Measurements from ENCODE around the gene PARD6A. TPM values are rescaled to one million over a fixed set of nuclear protein-coding genes. Genes with fewer than 3 reads are reported as not detected.

Gene PARD6A
- total and polyA plus RNA-seq, 2 of the 13 experiments (the other 11 are each of a cell fraction or from before 2014, with no cell fraction given): 3.5 to 4.3 TPM

GRCh38 chr16:67649494-67649931, 11.2 kb upstream of the PARD6A start (continued):
- TF ChIP-seq NFAT5 (CRISPR knock-in tag; IDR thresholded peaks at IDR 0.05): 0 out of 2 replicates have a peak, but pooled peaks have one; percentile 20
- TF ChIP-seq ZNF800 (CRISPR knock-in tag; IDR thresholded peaks at IDR 0.05): peak; percentile 57; the same call in 1 of the 2 replicates
- no peak for TF ChIP-seq RORA (CRISPR knock-in tag; IDR thresholded peaks at IDR 0.05)
- TF ChIP-seq SYNCRIP (IDR thresholded peaks at IDR 0.05; ENCODE audit: insufficient read depth, low read depth, low read length): no peak

GRCh38 chr16:67650023-67650422, 10.7 kb upstream of the PARD6A start:
- intact Hi-C loops (cut with micrococcal nuclease; ENCODE audit: unreplicated experiment): no loop called here
- no TSS peak for BruUV-seq (replicated peaks)
- 67% methylated on average over 8 of the region's 8 CpGs for WGBS (ENCODE audit: low lambda C conversion rate)
- Histone ChIP-seq H3K79me2 (ENCODE audit: insufficient read depth, low read length) (no peaks in the 10 kb centered on the region), H3K36me3 (replicated peaks in 1 of 2; ENCODE audit: control insufficient read depth in 1 of 2, insufficient read depth in 2 of 2, low read length in 2 of 2) (no peaks in the 10 kb centered on the region), H4K20me1 (ENCODE audit: insufficient read depth, low read length) (peaks cover 11% of the 10 kb centered on the region), H3K4me3 (replicated peaks in 1 of 3; ENCODE audit: insufficient read depth in 1 of 3, low read depth in 2 of 3, low read length in 3 of 3) (no peak overlapping the region), H2AFZ (ENCODE audit: low read length) (no peak overlapping the region), H3K4me1 (ENCODE audit: insufficient read depth, low read length) (peaks cover 31% of the 10 kb centered on the region), H3K27ac (ENCODE audit: extremely low read length, insufficient read depth, low read length) (no peak overlapping the region), H3K27me3 (ENCODE audit: control insufficient read depth in 1 of 2, insufficient read depth in 2 of 2, low read length in 2 of 2) (peaks cover 18 to 86% of the 10 kb centered on the region in 2 experiments), H3K4me2 (ENCODE audit: low read depth, low read length) (no peak overlapping the region), H3K9me3 (ENCODE audit: low read length) (no peaks in the 10 kb centered on the region), H3K9ac (ENCODE audit: insufficient read depth, low read depth, low read length) (no peak overlapping the region)
- ChIA-PET POLR2A (interaction anchor here (1.1 to 1.9 kb wide), 1 partner anchor 10 kb away, joined by 3 to 6 read pairs; the partner anchor contains the start of gene ACD), CTCF (ENCODE audit: low intra/inter-chr PET ratio, low total read pairs) (no interaction called here)
- in situ Hi-C loops (cut with HindIII; ENCODE audit: extremely low pct_ligation_motif_present, low pct_unique_long_range_greater_than_20kb): no loop called here
- ATAC-seq: no peak
- FAIRE-seq: no peak
- DNase-seq (ENCODE audit: low spot score): no peak
- TF ChIP-seq HNRNPK (IDR thresholded peaks at IDR 0.05; ENCODE audit: low read depth, low read length, poor library complexity, severe bottlenecking) (no peak), PLRG1 (conservative IDR thresholded peaks at IDR 0.05) (no peak), ELK4 (CRISPR knock-in tag; IDR thresholded peaks at IDR 0.05; ENCODE audit: borderline replicate concordance) (no peak), CHD2 (IDR thresholded peaks at IDR 0.05; ENCODE audit: low read depth, low read length) (no peak), ZNF550 (CRISPR knock-in tag; IDR thresholded peaks at IDR 0.05; ENCODE audit: borderline replicate concordance) (no peak), HHEX (CRISPR knock-in tag; IDR thresholded peaks at IDR 0.05) (no peak), ATAD3A (CRISPR knock-in tag; IDR thresholded peaks at IDR 0.05) (no peak), DNMT3B (CRISPR knock-in tag; conservative IDR thresholded peaks at IDR 0.05) (no peak), HINFP (CRISPR knock-in tag; IDR thresholded peaks at IDR 0.05; ENCODE audit: low read depth) (no peak), GPN1 (CRISPR knock-in tag; IDR thresholded peaks at IDR 0.05; ENCODE audit: borderline replicate concordance) (no peak)

Measured in HepG2 (cell line).